Measurements from ENCODE around the gene RDH13. TPM values are rescaled to one million over a fixed set of nuclear protein-coding genes. Genes with fewer than 3 reads are reported as not detected.

The RDH13 gene
- total and polyA plus RNA-seq, 2 of the 8 experiments (the other 6 are each of a cell fraction or from before 2014, with no cell fraction given): 15.9 to 31.5 TPM

GRCh38 chr19:55050749-55051532 is 12.0 kb downstream of the RDH13 start (continued):
- TF ChIP-seq CHD7 (IDR thresholded peaks at IDR 0.05; ENCODE audit: insufficient replicate concordance, low read length): no peak
- TF ChIP-seq RXRA (IDR thresholded peaks at IDR 0.05; ENCODE audit: insufficient read depth, low read depth, low read length): no peak
- TF ChIP-seq TBP (IDR thresholded peaks at IDR 0.05; ENCODE audit: low read depth, low read length): no peak
- no peak for TF ChIP-seq MAFK (IDR thresholded peaks at IDR 0.05; ENCODE audit: low read depth, low read length)
- no peak for TF ChIP-seq CHD1 (IDR thresholded peaks at IDR 0.05; ENCODE audit: low read depth, low read length)
- no peak for TF ChIP-seq POLR2A (IDR thresholded peaks at IDR 0.05; ENCODE audit: control extremely low read depth in 1 of 2, low read depth in 2 of 2, low read length in 2 of 2)
- TF ChIP-seq TEAD4 (IDR thresholded peaks at IDR 0.05; ENCODE audit: low read depth, low read length): no peak
- TF ChIP-seq ATF2 (IDR thresholded peaks at IDR 0.05; ENCODE audit: low read length): no peak
- TF ChIP-seq NRF1 (IDR thresholded peaks at IDR 0.05; ENCODE audit: low read depth, low read length): no peak
